HG03378 (cell line): ENCODE results near the gene PAK1.

ENCODE experiments used
- ATAC-seq: cut with Tn5 transposase; IDR thresholded peaks from one replicate; pipeline ENCODE4 v1.9.1; 2021; ENCODE audit warnings: mild to moderate bottlenecking, moderate library complexity; ENCODE audit not compliant: unreplicated experiment

The PAK1 gene

GRCh38 chr11:77475206-77475605 lies 1.3 kb upstream of the PAK1 start:
- ATAC-seq, result no peak

GRCh38 chr11:77474684-77475060 lies 778 bp upstream of the PAK1 start:
- no peak for ATAC-seq

- no peak for ATAC-seq
Observed at GRCh38 chr11:77472991-77473800, 698 bp downstream of the PAK1 start.

- no peak for ATAC-seq
Observed at GRCh38 chr11:77471558-77472193, 2.2 kb downstream of the PAK1 start.

- ATAC-seq, result no peak
Observed at GRCh38 chr11:77470971-77471370, 2.9 kb downstream of the PAK1 start.

- ATAC-seq, result peak; percentile 56
Observed at GRCh38 chr11:77470504-77470903, 3.4 kb downstream of the PAK1 start.

- no peak for ATAC-seq
Observed at GRCh38 chr11:77468527-77468926, 5.4 kb downstream of the PAK1 start.

- no peak for ATAC-seq
Observed at GRCh38 chr11:77467993-77468392, 5.9 kb downstream of the PAK1 start.

GRCh38 chr11:77467233-77467632 lies 6.7 kb downstream of the PAK1 start:
- ATAC-seq, result no peak

- peak; percentile 24 for ATAC-seq
Observed at GRCh38 chr11:77457340-77457739, 16.6 kb downstream of the PAK1 start.

- ATAC-seq, result no peak
Observed at GRCh38 chr11:77455740-77456139, 18.2 kb downstream of the PAK1 start.

GRCh38 chr11:77454867-77455655 lies 18.8 kb downstream of the PAK1 start:
- ATAC-seq, result no peak

GRCh38 chr11:77450227-77450626 lies 23.7 kb downstream of the PAK1 start:
- no peak for ATAC-seq

GRCh38 chr11:77449784-77450183 lies 24.1 kb downstream of the PAK1 start:
- no peak for ATAC-seq

- ATAC-seq, result peak; percentile 63
Observed at GRCh38 chr11:77449060-77449521, 24.8 kb downstream of the PAK1 start.

- peak; percentile 11 for ATAC-seq
Observed at GRCh38 chr11:77448269-77448668, 25.6 kb downstream of the PAK1 start.

- no peak for ATAC-seq
Observed at GRCh38 chr11:77446911-77447629, 26.8 kb downstream of the PAK1 start.

GRCh38 chr11:77444261-77444660 lies 29.6 kb downstream of the PAK1 start:
- ATAC-seq, result no peak

GRCh38 chr11:77442394-77443053 lies 31.4 kb downstream of the PAK1 start:
- ATAC-seq, result no peak

- ATAC-seq, result no peak
Observed at GRCh38 chr11:77441426-77441825, 32.5 kb downstream of the PAK1 start.
